HG03108 (cell line): ENCODE data around the gene PI4KA.

Experiments used
- ATAC-seq: cut with Tn5 transposase; IDR thresholded peaks from one replicate; pipeline ENCODE4 v1.9.1; 2021; ENCODE audit warnings: moderate library complexity; ENCODE audit not compliant: unreplicated experiment

The PI4KA gene

DNA sequence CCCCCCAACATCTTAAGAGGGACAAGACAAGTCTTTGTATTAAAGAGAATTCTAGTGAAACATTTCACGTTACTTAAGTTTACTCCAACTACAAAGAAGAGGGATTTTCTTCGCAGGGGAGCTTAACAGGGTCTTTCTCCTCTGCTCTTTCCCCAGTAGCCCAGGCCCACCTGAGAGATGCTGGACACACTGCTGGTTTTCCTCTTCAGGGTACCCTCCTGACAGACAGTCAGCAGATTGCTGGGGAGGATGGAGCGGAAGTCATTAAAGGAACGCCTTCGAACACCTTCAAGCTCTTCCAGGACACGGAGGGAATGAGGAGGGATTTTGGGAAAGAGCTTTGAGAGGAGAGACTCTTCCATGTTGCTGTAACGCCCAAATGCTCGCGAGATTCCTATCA lies 39.1 kb downstream of the PI4KA start:
- no peak for ATAC-seq

GRCh38 chr22:20818471-20818870 lies 40.1 kb downstream of the PI4KA start:
- no peak for ATAC-seq

- ATAC-seq, result no peak
Observed at GRCh38 chr22:20816559-20816958, 42.1 kb downstream of the PI4KA start.

DNA sequence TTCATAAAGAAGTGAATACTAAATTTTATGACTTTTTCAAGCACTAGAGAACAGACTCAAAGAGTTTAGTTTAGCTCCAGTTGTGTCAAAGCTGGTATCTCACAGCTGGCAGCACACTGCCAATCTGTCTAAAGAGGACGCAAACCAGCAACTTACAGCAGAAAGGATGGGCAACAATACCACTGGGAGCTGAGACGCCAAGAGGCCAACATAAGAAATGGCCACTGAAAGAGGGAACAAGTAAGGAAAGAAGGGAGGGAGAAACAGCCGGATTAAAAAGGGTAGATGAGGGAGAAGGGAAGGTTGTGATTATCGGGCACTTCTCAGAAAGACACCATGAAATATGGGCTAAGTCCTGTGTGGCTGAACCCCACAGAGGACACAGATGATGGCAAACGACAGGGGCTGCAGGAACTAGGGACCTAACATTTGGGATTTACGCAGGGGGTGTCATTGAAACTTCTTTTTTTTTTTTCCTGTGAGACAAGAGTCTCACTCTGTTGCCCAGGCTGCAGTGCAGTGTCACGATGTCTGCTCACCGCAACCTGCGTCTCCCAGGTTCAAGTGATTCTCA lies 43.0 kb downstream of the PI4KA start:
- ATAC-seq, result no peak

- ATAC-seq, result no peak
Observed at GRCh38 chr22:20814221-20814808, 44.3 kb downstream of the PI4KA start.

GRCh38 chr22:20813056-20813455 lies 45.6 kb downstream of the PI4KA start:
- ATAC-seq, result no peak

GRCh38 chr22:20811971-20812660 lies 46.5 kb downstream of the PI4KA start:
- ATAC-seq, result no peak

DNA sequence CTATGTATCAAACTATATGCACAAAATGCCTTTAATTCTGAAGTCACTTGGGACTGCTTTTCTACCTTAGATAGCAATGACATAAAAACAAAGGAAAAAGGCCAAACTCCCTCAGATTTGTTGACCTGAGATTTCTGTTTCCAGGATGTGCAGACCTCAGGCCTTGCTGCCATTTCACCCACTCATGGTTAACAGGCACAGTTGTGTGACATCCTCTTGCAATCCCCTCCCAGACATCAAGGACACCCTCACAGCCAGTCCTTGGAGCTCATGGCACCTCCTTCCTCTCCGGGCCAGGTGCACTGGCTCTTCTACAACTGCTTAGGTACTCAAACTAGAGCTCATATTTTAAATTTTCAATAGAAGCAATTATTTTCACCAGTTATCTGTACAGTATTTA lies 47.4 kb downstream of the PI4KA start:
- ATAC-seq, result no peak

GRCh38 chr22:20810645-20811044 lies 48.0 kb downstream of the PI4KA start:
- no peak for ATAC-seq

GRCh38 chr22:20809538-20810185 lies 48.9 kb downstream of the PI4KA start:
- no peak for ATAC-seq

- ATAC-seq, result no peak
Observed at GRCh38 chr22:20808844-20809243, 49.8 kb downstream of the PI4KA start.

GRCh38 chr22:20807315-20807752 lies 51.3 kb downstream of the PI4KA start:
- ATAC-seq, result no peak

GRCh38 chr22:20805972-20806471 lies 52.6 kb downstream of the PI4KA start:
- ATAC-seq, result no peak

DNA sequence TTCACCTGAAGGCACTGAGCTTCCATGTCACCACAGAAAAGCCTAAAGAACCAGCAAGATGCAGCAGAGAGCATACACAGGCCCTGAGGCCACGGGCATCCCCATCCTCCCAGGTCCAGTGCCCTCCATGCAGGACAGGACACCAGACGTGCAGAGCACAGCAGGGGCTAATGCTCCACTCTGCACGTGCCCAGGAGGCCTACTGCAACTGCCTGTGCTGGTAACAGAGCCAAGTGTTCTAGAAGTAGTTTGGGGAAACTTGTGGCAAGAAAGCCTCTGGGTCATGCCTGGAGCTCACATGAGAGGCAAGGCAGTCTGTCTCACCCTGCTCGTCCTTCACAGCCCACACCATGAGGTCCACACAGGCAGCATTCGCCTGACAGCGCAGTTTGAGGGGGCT lies 54.0 kb downstream of the PI4KA start:
- no peak for ATAC-seq

DNA sequence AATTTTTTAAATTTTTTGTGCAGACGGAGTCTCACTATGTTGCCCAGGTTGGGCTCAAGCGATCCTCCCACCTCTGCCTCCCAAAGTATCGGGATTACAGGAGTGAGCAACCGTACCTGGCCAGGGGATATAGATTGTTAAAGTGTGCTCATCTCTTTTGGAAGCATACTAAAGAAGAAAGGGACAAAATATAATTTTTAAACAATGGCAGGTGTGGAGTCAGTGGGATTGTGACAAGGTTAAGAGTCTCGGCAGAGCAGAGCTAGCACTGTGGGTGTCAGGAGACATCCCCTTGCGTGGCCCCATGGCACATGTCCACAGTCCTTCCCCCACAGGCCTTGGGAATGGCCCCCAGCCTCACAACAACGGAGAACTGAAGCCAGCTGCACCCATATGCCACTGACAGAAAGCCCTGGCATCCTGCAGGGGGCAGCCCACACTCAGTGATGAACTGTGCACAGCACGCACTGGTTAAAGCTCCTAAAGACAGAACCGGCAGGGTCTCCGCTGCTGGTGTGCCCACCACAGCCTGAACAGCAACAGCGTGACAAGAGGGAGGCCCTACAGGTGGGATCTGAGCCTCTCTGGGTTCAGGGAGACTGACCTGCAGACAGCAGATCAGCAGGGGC lies 54.8 kb downstream of the PI4KA start:
- ATAC-seq, result no peak

- ATAC-seq, result no peak
Observed at GRCh38 chr22:20802922-20803553, 55.6 kb downstream of the PI4KA start.

DNA sequence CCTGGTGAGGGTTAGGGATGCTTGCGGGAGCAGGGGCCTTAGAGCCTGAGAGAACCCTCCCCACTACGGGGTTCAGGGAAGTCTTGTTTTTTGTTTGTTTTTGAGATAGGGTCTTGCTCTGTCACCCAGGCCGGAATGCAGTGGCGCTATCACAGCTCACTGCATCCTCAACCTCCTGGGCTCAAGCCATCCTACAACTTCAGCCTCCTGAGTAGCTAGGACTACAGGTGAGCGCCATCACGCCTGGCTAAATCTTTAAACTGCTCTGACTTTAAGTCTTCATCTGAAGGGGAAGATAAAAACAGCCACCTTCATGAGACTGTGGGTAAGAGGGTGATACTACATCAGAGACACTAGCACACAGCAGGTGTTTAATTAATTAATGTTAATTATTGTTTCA lies 56.2 kb downstream of the PI4KA start:
- no peak for ATAC-seq

- no peak for ATAC-seq
Observed at GRCh38 chr22:20799449-20799848, 59.2 kb downstream of the PI4KA start.

DNA sequence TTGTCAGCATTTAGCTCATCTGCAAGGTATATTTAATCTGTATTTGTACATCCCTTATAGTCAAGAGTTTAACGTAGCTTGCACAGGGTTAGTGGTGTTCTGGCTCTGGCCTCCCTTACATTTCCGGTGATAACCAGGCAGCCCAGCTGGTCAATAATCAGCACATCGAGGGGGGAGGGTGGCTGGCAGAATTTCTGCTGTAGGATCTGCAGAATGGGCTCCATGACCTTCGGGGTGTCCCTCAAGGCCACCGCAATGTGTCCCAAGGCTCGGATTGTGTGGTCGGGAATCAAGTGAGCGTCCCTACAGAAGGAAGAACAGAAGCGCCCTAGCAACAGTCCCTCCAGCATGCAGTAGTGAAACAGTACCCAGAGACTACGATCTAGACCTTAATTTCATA lies 59.6 kb downstream of the PI4KA start:
- ATAC-seq, result no peak

DNA sequence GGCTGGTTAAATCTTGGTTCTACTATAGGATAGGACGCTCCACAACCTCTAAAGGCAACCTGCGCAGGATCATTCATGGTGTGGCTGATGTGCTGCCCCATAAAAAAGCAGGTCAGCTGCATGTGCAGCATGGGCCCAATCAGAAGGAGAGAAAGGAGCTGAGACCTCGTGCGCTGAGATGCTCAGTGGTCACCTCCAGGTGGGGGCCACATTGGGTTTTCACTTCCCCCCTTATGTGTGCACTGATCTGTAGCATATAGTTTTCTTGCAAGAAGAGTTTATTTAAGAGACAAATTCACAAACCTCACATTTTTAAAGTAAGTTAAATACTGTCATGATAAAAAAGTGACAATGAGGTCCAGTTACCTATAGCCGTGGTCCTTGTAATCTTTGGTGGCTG lies 60.4 kb downstream of the PI4KA start:
- no peak for ATAC-seq

DNA sequence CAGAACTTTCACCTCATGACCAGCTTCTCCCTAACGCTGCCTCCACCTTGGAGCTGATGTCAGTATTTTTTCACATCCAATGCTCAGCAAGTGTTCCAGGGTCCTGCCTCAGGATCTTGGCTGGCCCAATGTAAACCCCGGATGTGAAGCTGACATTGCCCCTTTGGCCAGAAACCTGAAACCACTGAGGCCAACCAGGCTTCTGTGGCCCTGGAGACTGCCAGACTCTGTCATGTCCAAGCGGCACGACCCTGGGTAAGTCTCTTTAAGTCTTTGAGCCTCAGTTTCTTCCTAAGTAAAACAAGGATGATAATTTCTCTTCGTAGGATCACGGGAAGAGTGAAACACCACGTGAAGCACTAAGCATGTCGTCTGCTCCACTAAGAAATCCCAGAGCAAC lies 61.9 kb downstream of the PI4KA start:
- ATAC-seq, result no peak
